Activated CD4-positive, alpha-beta T cell treated with anti-CD3 and anti-CD28 coated beads for 24 hours (primary cell): Measurements from ENCODE around the gene GEMIN2.
"Not testable (repeated sequence)": the region's sequence is repeated elsewhere in the genome, so short reads cannot be mapped to it uniquely, and the experiment has no call there.

ENCODE experiments used
- DNase-seq, 2 donors: peaks; one replicate each; pipeline ENCODE4 v3.0.0-alpha.2; 2020; ENCODE audit warnings: low read depth in 2 of 2

Gene GEMIN2, protein sequence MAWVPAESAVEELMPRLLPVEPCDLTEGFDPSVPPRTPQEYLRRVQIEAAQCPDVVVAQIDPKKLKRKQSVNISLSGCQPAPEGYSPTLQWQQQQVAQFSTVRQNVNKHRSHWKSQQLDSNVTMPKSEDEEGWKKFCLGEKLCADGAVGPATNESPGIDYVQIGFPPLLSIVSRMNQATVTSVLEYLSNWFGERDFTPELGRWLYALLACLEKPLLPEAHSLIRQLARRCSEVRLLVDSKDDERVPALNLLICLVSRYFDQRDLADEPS

DNA sequence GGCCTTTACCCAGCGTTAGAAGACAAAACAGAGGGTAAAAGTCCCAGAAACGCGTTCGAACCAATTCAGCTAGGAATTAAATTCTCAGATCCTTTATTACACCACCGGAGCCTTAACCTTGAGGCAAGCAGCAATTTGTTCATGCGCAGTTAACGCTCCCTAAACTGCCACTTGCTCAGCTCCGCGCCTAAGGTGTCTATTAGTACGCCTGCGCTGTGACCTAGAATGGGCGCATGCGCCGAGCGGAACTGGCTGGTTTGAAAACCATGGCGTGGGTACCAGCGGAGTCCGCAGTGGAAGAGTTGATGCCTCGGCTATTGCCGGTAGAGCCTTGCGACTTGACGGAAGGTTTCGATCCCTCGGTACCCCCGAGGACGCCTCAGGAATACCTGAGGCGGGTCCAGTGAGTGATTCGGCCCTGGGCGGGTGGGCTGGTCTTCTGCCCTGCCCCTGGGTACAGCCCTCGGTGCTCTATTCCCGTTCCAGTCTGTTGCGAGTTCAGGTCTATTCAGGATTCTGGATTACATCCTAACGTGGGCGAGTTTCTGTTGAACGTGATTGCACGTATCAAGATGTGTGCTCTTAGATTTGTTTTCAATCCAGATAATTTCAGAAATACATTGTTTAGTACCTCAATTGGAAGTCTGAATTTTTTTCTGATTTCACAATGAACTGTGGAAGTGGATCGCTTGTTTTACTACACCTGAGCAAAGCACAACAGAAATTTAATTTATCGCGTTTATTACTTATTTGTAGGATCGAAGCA, at the start of gene GEMIN2:
Gene GEMIN2 (plus strand): TSS at position 251 of the 766 bp plus-strand sequence. CDS start 16 bp downstream, at position 267.
- peak; percentile 87 to 88 for DNase-seq

DNA sequence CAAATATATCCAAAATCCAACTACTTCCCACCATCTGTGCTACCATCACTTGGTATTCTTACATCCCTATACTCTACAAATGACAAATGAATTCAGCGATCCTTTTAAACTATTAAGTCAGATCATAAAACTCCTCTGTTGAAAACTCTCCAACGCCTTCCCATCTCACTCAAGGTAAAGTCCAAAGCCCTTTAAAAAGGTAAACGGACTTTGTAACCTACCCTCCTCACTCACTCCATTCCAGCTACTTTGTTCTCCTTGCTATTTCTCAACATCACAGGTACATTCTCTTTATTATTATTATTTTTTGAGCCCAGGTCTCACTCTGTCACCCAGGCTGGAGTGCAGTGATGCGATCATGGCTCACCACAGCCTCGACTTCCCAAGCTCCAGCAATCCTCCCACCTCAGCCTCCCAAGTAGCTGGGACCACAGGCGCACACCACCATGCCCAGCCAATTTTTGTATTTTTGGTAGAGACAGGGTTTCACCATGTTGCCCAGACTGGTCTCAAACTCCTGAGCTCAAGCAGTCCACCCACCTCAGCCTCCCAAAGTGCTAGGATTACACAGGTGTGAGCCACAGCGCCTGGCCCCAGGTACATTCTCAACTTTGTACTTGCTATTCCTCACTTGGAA, 44.8 kb upstream of the GEMIN2 start:
- not testable (repeated sequence) for DNase-seq

DNA sequence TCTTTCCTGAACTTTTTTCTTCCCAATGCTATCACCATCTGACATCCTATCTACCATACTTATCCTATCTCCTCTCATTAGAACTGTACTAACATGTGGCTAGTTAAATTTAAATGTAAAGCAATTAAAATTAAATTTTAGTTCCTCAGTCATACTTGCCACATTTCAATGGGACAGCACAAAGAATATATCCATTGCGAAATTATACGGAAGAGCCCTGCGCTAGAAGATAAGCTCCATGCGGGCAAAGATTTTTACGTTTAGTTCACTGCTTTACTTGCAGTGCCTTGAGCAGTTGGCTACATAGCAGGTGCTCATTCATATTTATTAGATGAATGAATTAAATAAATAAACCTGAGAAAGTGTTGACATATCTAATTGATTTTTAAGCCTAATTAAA, 44.2 kb upstream of the GEMIN2 start:
- DNase-seq, result no peak

DNA sequence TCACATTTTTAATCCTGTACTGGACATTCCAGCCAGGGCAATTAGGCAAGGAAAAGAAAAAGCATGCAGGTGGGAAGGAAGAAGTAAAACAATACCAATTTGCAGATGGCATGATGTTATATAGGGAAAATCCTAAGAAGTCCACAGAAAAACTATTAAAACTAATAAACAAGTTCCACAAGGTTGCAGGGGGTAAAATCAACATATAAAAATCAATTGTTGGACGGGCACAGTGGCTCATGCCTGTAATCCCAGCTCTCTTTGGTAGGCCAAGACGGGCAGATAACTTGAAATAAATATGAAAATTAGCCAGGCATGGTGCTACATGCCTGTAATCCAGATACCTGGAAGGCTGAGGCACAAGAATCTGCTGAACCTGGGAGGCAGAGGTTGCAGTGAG, 43.0 kb upstream of the GEMIN2 start:
- DNase-seq, result no peak

DNA sequence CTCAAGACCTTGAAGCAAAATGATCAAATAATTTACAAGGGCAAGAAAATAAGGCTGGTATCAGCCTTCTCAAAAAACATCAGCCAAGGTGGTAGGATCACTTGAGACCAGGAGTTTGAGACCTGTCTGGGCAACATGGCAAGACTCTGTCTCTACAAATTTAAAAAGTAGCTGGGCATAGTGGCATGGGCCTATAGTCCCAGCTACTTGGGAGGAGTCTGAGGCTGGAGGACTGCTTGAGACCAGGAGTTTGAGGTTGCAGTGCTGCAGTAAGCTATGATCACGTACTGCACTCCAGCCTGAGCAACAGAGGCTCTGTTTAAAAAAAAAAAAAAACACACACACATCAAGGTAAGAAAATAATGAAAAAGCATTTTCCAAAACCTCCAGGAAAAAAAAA, 33.2 kb upstream of the GEMIN2 start:
- DNase-seq, result no peak

DNA sequence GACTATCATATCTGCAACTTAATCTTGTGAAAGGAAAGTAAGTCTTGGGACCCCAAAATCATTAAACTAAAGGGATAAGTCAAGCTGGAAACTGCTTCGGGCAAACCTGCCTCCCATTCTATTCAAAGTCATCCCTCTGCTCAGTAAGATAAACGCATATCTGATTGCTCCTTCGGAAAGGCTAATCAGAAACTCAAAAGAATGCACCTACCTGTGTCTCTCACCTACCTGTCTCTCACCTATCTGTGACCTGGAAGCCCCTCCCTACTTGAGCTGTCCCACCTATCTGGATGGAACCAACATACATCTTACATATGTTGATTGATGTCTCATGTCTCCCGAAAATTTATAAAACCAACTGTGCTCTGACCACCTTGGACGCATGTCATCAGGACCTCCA, 31.0 kb upstream of the GEMIN2 start:
- no peak for DNase-seq

DNA sequence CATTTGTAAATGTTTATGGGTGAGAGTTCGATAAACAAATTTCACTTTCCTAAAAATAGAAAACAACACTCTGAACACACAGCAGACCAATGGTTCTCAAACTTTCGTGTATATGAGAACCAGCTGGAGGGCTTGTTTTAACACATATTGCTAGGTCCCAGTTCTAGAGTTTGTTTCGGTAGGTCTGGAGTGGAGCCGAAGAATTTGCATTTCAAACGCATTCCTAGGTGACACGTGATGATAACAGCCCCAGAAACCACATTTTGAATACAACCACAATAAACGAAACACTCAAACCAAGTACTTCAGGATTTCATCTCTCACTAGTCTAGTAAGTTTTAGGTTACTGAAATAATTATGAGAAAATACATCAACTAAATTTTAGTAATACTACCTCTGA, 28.2 kb upstream of the GEMIN2 start:
- DNase-seq, result no peak

DNA sequence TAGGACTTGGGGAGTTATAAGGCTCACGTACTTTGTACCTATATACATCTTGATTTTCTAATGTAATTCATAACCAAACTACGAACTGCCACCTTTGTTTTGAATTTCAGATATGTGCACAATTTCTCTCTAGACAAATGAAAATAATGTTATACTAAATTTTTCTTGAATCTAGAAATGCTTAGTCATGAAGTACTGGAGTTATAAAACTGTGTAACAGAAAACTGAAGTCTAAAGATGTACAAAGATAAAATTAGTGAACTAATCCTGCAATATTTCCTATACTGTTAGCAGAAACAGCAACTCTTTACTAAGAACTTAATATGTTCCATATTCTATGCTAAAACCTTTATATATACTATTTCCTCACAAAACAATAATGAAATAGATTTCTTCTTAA, 26.6 kb upstream of the GEMIN2 start:
- no peak for DNase-seq

DNA sequence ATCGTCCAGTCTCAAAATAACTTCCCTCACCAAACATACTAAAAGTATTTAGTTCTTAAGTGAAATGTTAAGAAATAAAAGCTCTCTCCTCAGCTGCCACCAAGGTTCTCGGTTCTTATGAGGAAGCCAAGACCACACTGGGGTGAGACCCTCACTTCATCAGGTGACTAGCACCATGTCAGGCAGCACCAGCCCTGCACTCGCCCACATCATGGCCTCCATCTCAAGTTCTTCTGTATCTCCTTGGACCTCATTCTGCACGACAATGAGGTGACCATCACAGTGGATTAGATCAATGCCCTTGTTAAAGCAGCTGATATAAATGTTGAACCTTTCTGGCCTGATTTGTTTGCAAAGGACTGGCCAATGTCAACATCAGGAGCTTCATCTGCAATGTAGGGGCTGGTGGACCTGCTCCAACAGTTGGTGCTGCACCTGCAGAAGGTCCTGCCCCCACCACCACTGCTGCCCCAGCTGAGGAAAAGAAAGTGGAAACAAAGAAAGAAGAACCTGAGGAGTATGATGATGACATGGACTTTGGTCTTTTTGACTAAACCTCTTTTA, 23.5 kb upstream of the GEMIN2 start:
- no peak for DNase-seq

DNA sequence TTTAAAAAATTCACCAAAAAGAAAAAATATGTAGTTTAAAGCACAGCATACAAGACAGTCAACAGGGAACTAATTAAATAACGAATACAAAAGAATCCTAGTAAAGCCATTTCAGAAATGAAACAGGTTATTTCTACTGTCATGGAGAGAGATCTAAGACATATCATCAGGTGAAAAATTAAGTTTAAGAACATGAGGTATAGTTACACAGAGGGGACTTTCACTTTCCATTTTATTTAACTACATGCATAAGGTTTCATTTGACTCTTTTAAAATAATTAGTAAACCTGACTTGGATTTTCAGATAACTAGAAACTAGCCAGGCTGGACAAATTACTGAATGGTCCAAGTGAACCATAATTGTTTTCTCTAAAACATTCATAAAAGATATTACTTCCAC, 22.4 kb upstream of the GEMIN2 start:
- DNase-seq, result no peak

DNA sequence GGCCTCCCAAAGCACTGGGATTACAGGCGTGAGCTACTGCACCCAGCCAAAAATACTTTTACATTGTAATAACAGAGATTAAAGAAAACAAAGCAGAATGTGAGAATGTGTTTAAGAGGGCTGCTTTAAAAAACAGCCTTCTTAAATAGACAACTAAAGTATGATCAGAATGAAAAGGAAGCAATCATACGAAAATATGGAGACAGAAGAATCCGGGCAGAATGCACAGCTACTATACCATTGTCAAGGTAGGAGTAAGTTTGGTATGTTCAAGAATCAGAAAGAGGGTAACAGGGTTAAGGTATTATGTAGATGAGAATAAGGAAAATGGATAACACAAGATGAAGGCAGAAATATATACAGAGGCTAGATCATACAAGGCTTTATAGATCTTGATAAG, 19.6 kb upstream of the GEMIN2 start:
- DNase-seq, result no peak

DNA sequence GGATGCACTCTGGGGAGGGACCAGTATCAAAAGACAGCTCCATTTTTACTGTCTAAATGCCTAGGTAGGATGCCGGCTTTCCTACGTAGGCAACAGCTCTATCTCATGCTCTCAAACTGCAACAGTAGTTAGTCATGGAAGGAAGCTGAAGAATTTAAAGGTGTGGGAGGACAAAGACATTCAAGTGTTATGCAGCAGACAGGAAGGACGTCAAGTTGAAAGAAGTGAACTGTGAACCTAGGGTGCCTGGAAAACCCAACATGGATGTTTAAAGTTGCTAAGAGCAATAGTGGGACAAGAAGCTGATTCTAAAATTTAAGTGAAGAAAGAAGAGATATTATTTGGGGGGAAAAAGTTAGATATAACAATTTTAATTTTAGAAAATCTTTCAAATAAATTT, 17.0 kb upstream of the GEMIN2 start:
- DNase-seq, result no peak

DNA sequence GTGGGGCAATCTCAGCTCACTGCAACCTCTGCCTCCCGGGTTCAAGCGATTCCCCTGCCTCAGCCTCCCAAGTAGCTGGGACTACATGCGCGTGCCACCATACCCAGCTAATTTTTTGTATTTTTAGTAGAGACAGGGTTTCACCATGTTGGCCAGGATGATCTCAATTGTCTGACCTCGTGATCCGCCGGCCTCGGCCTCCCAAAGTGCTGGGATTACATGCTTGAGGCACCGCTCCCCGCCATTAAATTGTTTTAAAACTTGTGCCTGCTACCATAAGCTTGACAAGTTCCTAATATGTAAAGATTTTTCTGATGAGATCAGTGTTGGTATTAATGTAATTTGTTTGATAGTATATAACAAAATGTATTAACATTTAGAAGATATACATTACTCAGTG, 14.9 kb upstream of the GEMIN2 start:
- not testable (repeated sequence) for DNase-seq

DNA sequence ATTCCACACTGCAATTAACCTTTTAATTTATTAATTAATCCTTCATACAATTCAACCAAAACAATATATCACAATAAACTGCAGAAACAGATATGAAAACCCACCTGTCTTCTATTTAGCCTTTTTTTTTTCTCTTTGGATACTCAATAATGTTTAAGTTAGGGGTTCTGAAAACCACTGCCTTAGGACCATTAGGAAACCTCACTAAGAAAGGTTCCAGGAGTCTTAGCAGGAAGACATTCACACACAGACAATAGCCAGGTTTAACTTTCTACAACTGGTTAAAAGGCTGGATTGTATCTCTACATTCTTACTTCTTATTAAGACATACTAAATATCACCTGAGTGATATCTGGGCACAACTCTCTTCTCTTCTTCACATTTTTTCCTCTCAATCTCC, 14.4 kb upstream of the GEMIN2 start:
- DNase-seq, result no peak

DNA sequence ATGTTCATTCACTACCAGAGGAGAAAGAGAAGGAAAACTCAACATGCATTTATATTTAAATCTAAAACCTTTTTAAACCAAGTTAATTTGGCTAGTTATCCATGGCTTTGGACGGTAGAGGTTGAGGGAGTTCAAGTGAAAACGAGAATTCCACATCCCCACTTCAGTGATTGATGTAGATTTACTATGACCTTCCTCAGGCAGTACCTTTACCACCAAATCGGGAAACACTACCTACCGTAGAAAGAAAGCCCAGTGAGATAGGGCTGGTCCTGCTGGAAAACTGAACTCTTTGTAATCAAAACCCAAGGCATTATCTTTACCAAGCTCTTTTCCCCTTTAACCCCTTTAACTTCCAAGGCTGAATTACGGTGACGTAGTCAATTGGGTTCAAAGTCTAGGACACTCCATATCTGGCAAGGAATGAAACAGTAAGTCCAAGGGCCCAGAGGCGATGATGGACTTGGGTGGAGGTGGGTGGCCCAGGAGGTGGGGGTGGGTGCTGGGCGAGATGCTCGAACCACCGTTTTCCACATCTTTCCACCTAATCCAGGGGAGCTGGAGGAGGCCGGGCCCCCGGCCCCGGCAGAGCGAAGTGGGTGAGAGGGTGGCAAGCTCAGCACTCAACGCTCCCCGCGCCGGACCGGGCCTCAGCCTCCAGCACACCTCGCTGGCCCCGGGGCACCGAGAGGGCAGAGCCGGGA, 11.7 kb upstream of the GEMIN2 start:
- peak in 1 of 2 donors; percentile 2 for DNase-seq

DNA sequence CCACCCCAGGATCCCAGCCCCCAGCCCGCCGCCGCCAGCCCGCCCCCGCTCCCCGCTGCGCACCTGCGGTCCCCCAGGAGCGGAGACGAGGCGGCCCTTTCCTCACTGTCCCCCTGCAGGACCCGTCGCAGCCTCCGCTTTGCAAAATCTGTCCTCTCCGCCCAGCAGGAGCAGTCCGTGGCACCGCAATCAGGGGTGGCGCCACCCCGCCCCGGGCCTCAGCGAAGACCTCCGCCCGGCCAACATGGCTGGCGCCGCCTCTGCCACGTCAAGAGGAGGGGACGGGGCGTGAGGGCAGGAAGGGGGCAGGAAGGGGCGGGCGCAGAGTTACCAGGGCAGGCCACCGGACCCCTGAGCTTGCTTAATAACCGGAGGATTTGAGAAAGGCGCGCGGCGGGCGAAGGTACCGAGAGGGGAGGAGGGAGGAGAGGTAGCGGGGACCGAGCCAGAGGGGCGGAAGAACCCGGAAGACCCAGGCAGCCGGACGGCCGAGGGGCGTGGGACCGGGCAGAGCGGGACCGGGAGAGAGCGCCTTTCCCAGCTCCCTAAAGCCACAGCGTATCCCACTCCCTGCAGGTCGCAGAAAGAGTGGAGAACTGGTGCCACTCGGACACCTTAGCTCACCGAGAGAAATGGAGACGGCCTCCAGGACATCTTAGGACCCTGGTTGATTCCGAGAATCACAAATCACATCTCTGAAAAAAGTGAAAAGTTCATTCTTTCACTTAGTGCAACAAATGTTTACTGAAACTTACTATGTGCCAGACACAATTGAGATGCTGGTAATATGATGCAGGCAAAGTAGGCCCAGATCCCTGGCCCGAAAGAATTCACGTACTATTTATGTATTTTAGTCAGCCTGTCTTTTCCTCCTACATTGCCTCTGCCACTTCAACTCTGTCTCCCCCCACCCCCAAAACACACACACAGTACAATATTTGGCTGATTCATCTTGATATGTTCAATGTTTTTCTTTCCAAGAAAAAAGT, 10.9 kb upstream of the GEMIN2 start, which contains the start of gene SEC23A:
Gene SEC23A (minus strand): TSS at position 267 of the 989 bp plus-strand sequence. CDS start 7,117 bp downstream, outside the sequence.
- peak; percentile 68 to 71 for DNase-seq

DNA sequence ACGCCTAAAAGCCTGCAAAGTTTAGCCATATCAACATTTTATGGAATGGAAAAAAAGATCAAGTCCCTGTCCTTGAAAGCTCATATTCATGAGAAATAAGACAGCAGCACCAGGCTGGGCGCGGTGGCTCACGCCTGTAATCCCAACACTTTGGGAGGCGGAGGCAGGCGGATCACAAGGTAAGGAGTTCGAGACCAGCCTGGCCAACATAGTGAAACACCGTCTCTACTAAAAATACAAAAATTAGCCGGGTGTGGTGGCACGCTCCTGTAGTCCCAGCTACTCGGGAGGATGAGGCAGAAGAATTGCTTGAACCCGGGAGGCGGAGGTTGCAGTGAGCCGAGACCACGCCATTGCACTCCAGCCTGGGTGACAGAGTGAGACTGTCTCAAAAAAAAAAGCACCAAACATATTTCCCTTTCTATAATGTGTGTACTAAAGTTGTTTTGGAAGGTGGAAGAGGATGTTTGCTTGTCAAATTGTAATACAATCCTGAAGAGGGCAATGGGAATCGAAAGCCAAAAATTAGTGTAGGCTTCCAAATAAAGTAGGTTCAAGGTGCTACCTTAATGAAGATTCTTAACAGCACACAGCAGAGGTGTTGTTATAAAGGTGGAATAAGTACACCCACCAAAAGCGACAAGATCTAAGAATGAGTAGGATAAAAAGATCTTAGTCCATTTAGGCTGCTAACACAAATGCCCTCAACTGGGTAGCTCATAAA, 9.9 kb upstream of the GEMIN2 start:
- DNase-seq, result not testable (repeated sequence)

DNA sequence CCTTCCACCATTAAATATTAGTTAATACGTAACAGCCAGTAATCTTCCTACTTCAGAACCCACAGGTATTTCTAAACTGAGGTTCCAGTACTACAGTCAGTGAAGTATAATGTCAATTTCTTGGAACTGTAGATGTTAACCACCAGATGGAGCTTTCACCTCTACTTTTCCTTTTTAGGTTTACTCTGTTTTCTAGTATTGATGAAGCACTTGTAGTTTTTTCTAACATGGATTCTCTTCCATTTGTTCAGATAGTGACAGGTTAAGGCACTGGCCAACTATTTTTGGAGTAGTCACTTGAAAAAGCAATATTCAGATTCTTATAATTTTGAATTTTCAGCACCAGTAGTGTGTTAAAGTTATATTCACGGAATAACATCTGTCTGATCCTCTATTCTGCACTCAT, 6.5 kb upstream of the GEMIN2 start:
- DNase-seq, result no peak

DNA sequence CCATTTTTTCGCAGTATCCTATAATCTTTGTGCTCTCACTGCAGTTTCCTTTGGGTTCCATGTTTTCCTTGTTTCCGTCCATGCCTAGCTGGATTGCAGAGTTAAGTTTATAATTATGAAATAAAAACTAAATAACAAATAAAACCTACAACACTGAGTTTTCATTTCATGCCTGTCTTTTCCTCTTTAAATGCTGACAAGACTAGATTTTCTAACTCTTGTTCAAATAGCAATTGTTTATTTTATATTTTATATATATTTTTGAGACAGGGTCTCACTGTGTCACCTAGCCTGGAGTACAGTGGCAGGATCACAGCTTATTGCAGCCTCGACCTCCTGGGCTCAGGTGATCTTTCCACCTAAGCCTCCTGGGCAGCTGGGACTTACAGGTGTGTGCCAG, 5.3 kb upstream of the GEMIN2 start:
- DNase-seq, result no peak
